Kidney epithelial cell (primary cell): ENCODE measurements around the gene ST3GAL6. TPM values are rescaled to one million over a fixed set of nuclear protein-coding genes. Genes with fewer than 3 reads are reported as not detected.

Experiments
- DNase-seq: peaks from one replicate; pipeline ENCODE4 v3.0.0-alpha.2; 2010; ENCODE audit warnings: low read depth
- H3K27me3 ChIP-seq: 2 replicates; pipeline ENCODE4 v1.6.0; 2011; ENCODE audit warnings: low read length; ENCODE audit not compliant: control insufficient read depth, insufficient read depth
- H3K36me3 ChIP-seq: 2 replicates; pipeline ENCODE4 v1.5.1; 2011; ENCODE audit warnings: low read length; ENCODE audit not compliant: control insufficient read depth, insufficient read depth
- H3K4me3 ChIP-seq: 2 replicates; pipeline ENCODE4 v1.5.1; 2011; ENCODE audit warnings: low read depth, mild to moderate bottlenecking, control low read depth, low read length
- CTCF ChIP-seq: IDR thresholded peaks from 2 replicates; pipeline ENCODE4 v1.5.1; 2011; ENCODE audit warnings: mild to moderate bottlenecking, moderate library complexity, low read length, control low read depth, inconsistent platforms; ENCODE audit not compliant: insufficient read depth, poor library complexity, severe bottlenecking
- total RNA-seq: library from RNA; depleted of rRNA; stranded (reverse); fragments of >200 nt; gene quantifications from 2 replicates; pipeline ENCODE4 v1.2.3, GENCODE V29; 2015

The ST3GAL6 gene
- total RNA-seq, 1 donor from 2014 or later = 1.2 TPM

- Histone ChIP-seq H3K4me3 (no peak overlapping the region), H3K27me3 (no peaks in the 10 kb centered on the region)
Observed at GRCh38 chr3:98772022-98772421, 8.9 kb downstream of the ST3GAL6 start.

GRCh38 chr3:98775459-98776139, 12.5 kb downstream of the ST3GAL6 start:
- no peak for TF ChIP-seq CTCF
- DNase-seq = no peak
- Histone ChIP-seq H3K27me3 (no peaks in the 10 kb centered on the region), H3K36me3 (no peaks in the 10 kb centered on the region), H3K4me3 (no peak overlapping the region)

More at GRCh38 chr3:98772022-98772421, 8.9 kb downstream of the ST3GAL6 start:
- DNase-seq = no peak
- no peak for TF ChIP-seq CTCF
- no peaks in the 10 kb centered on the region for H3K36me3 ChIP-seq

DNA sequence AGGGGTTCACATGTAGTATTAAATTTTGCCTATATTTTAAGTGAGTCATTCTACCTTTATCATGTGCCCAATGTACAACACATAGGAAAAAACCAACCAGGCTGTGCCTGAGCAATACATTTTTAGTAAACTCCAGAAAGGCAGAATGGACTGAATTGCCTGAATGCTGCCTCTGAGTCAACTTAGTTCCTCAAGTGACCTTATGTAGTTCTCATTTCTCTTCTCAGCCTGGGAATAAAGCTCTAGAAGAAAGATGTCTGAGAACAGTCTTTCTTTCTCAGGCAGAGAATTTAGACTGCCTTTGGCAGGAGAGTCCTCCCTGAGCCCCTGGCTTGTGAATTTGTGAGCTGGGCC, 13.0 kb downstream of the ST3GAL6 start:
- DNase-seq = no peak
- H3K27me3 ChIP-seq = no peaks in the 10 kb centered on the region
- H3K36me3 ChIP-seq = no peaks in the 10 kb centered on the region
- no peak for TF ChIP-seq CTCF
- no peak overlapping the region for H3K4me3 ChIP-seq

DNA sequence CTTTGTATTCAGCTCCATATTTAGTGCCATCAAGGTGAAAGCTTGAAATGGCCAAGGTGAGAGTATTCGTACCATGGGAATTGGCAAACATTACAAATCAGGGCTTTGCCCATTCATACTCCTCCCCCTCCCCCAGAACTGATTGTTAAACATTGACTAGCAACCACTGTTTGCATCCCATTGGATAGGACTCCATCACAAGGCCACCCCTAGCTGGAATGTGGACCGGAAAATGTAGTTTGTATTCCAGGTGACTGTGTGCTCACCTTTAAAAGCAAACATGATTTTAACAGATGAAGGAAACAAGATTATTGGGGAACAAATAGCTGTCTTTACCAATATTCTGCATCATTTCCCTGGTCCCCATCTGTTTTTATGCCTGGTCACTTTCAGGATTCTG, 14.1 kb downstream of the ST3GAL6 start:
- H3K4me3 ChIP-seq = no peak overlapping the region
- no peaks in the 10 kb centered on the region for H3K27me3 ChIP-seq
- no peak for DNase-seq
- no peak for TF ChIP-seq CTCF
- no peaks in the 10 kb centered on the region for H3K36me3 ChIP-seq

DNA sequence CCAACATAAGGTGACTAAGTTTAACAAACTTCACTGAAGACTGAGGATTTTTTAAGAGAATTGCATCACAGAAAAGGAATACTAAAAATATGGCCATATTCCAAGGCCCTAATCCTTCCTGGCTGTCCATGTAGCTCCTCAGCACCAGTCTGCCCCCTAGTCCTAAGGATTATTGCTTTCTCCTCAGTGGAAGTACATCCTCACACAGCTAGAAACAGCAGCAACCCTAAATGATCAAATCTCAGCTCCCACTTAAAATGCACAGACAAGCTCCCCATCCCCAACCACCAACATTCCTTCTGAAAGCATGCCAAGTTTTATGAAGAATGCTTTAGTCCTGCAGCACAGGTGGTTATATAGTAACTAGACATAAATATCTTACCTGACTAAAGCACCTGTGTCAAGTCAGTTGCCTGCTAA, 14.7 kb downstream of the ST3GAL6 start:
- no peak for DNase-seq
- no peaks in the 10 kb centered on the region for H3K36me3 ChIP-seq
- H3K27me3 ChIP-seq = no peaks in the 10 kb centered on the region
- H3K4me3 ChIP-seq = no peak overlapping the region
- no peak for TF ChIP-seq CTCF

- no peaks in the 10 kb centered on the region for H3K27me3 ChIP-seq
- no peaks in the 10 kb centered on the region for H3K36me3 ChIP-seq
- no peak overlapping the region for H3K4me3 ChIP-seq
- no peak for DNase-seq
- TF ChIP-seq CTCF = no peak
Observed at GRCh38 chr3:98778383-98778782, 15.2 kb downstream of the ST3GAL6 start.
